GM19043 (cell line): ENCODE measurements around the gene CHAF1A.

Experiments used
- ATAC-seq: cut with Tn5 transposase; IDR thresholded peaks from one replicate; pipeline ENCODE4 v1.9.1; 2021; ENCODE audit warnings: low read depth; ENCODE audit not compliant: unreplicated experiment

CHAF1A gene

DNA sequence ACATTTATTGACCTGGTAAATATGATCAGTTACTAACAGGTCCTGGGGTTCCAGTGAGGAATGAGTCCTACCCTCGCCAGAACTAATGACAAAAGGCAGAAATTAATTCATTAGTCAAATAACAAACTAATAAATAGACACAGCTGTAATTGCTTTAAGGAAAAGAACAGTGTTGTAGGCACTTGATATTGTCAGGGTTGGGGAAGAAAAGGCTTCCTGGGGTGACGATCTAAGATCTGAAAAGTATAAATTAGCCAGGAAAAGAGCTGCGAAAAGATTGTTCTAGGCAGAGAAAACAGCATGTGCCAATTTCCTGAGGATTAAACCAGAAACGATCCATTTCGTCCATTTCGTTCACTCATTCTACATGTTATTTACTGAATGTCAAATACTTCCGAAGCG is 670 bp upstream of the CHAF1A start:
- no peak for ATAC-seq

DNA sequence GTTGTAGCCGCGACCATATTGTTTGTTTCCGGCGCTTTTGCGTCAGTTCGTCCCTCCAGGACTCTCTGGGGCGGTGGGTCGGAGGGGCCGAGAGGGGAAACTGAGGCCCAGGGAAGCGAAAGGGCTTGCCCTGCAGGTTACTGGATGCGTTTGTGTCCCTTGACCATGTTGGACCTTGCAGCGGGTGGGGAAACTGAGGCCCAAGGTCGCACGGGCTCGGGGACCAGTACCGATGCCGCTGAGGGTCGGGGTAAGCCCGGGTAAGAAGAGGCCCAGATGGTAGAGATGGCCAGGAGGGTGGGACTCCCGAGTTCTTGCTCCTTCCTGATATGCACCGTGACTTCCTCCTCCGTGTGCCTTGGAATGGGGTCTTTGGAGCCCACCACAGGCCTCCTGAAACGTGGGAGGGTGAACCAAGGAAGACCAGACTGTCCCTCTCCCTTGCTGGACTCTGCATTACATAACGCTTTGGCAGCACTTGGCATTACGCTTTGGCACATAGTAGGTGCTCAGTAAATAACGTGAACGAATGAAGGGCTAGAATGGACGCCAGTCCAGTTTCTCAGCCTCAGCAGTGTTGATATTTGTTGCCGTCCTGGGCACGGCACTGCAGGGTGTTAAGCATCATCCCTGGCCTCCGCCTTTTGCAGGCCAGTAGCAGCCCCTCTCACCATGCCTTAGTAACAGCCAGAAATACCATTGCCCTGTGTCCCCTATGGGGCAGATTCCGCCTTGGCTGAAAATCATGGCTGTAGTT is 743 bp downstream of the CHAF1A start:
- no peak for ATAC-seq

DNA sequence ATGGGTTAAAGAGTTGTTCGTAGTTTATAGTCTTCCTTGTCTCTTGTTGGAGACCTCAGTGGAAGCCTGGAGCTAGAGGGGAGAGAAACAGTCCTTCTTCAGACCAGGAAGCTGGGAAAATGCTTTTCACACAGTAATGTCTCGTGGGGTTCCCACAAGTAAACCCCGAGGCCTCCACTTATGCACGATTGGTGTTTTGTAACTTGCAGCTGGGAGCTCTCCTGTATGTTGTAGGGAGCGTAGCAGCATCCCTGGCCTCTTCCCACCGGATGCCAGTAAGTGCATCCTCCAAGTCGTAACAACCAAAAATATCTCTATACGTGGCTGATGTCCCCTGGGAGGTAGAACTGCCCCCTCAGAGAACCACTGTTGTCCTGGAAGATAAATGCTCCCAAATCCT is 3.5 kb downstream of the CHAF1A start:
- no peak for ATAC-seq

DNA sequence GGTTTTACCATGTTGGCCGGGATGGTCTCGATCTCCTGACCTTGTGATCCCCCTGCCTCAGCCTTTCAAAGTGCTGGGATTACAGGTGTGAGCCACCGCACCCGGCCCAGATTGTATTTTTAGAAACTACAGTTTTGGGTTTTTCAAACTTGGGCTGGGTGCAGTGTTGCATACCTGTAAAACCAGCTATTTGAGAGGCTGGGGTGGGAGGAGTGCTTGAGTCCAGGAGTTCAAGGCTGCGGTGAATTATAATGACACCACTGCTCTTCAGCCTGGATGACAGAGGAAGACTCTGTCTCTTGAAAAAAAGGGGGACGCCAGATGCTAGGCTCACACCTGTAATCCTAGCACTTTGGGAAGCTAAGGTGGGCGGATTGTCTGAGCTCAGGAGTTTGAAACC is 4.2 kb downstream of the CHAF1A start:
- ATAC-seq: no peak

DNA sequence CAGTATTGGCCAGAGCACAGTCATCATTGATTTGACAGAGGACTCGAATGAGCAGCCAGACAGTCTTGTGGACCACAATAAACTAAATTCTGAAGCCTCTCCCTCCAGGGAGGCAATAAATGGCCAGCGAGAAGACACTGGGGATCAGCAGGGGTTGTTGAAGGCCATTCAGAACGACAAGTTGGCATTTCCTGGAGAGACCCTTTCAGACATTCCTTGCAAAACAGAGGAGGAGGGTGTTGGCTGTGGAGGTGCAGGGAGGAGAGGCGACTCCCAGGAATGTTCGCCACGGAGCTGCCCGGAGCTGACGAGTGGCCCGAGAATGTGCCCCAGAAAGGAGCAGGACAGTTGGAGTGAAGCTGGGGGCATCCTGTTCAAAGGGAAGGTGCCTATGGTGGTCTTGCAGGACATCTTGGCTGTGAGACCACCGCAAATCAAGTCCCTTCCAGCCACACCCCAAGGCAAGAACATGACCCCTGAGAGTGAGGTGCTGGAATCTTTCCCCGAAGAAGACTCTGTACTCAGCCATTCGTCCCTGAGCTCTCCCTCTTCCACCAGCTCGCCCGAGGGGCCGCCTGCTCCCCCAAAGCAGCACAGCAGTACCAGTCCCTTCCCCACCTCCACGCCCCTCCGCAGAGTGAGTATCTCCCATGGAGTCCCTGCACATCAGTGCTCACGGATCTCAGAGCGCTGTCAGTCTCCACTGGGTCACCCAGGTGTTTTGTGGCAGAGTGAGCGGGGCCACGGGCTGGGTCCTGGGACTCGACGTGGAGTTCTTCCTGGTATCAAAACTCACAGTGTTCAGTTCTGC is 6.9 kb downstream of the CHAF1A start:
- ATAC-seq: no peak

DNA sequence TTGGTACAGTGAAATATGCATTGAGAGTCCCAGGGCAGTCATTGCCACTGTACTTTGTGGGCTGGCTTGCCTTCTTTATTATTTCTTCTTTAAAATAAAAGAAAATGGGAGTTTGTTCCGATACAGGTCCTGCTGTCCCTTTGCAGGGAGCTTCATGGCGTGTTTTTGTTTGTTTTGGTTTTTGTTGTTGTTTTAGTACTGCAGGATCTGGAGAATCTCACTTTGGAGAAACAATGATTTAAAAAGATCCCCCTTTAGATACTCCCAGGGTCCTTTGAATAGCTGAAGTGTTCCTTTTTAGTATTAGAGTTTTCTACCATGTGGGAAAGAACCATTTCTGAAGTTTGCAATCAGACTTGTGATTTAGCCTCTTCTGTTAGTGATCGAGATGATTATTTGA is 11.1 kb downstream of the CHAF1A start:
- ATAC-seq: no peak

DNA sequence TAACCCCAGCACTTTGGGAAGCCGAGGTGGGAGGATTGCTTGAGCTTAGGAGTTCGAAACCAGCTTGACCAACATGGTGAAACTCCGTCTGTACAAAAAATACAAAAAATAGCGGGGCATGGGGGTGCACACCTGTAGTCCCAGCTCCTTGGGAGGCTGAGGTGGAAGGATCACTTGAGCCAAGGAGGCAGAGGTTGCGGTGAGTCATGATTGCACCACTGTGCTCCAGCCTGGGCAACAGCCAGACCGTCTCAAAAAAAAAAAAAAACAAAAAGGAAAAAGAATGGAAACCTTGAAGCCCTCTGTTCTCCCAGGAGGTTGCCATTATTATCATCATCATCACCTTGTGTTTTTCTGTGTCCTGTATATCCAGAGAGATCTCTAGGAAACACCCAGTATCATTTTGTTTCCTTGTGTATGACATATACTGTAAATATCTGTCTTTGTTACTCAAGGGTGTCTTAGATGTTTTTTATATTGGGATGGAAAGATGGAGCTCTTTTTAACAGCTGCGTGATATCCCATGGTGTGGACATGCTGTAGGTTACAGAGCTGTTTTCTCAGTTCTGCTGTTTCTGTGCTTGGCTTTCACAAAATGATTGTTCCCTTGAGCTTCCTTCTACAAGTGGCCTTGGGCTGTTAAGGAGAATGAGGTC is 11.8 kb downstream of the CHAF1A start:
- no peak for ATAC-seq

DNA sequence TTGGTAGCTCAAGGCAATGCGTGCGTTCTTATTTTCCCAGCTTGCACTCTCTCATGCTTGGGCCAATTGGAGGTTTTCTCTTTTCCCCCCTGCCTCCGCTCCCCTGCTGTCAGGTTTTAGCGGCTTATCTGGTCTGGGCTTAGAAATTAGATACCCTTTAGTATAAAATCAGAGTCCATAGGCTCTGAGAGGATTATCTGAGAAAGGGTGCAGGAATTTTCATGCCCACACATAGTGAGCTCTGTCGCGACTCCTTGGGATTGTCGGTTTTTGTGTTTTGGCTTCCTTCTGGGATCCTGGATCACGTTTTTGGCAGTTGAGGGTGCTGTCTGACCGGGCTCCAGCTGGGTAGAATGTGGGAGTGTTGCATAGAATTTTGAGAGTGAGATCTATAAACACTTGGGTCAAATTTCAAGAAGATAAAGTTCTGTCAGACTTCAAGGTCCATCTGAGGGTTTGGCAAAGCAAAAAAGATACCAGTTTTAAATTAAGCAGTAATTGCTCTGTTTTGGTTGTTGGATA is 12.4 kb downstream of the CHAF1A start:
- ATAC-seq: no peak

DNA sequence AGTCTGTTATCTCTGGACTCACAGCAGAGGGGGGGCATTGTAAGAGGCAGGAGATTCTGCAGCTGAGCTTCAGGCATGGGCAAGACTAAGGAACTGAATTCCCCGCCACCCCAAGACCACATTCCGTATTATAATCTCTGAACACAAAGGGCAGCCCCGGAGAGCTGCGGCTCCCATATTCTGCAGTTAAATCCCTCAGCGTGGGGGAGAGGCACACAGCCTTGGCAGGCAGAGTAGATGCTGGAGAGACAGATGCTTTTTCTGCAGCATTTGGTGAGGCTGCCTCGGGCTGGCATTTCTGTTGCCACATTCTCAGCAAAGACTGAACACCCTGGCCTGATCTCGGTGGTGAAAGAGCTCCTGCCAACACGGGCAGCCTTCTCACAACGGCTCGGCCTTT is 12.9 kb downstream of the CHAF1A start:
- ATAC-seq: no peak

DNA sequence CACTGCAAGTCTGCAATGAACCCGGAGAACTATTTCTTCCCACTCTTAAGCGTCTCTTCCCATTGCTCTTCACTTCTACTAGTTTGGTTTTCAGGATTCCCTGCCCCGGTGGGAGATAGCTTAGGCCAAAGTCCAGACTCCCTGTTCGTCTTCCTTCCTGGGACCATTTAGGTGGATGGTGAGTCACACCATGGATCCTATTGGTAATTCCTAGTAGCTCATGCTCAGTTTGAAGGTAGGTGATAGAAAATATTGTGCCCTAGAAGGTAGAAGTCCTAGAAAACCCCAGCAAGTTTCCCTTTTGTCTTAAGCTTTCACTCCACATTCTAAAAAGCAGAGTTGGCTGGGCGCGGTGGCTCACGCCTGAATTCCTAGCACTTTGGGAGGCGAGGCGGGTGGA is 13.8 kb downstream of the CHAF1A start:
- ATAC-seq: no peak

DNA sequence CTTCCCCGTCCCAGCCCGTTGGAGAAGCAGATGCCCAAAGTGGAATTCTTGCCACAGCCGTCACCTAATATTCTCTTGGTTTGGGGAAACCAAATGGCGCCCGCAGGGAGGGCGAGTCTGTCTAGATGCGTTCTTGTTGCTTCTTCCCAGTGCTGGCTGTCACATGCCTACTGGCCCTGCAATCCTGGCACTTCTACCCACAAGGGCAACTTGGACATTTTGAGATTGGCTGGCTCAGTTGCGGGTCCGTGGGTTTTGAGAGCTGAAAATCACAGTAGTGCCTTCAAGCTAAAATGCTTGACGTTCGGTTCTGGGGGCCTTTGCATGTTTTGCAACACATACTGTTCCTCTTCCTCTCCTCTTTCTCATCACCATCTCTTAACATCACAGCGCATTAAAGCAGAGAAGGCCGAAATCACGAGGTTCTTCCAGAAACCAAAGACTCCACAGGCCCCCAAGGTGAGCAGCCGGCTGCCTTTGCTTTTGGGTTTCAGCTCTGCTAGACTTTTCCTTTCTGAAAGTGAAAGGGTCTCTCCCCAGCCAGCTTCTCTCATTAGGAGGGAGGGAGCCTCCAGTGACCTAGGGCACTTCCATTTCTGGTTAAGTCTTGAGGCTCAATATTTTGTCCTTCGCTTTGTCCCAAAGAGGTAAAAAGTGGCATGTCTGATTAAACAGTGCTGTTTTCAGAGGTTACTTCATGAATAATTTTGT is 21.1 kb downstream of the CHAF1A start:
- no peak for ATAC-seq

DNA sequence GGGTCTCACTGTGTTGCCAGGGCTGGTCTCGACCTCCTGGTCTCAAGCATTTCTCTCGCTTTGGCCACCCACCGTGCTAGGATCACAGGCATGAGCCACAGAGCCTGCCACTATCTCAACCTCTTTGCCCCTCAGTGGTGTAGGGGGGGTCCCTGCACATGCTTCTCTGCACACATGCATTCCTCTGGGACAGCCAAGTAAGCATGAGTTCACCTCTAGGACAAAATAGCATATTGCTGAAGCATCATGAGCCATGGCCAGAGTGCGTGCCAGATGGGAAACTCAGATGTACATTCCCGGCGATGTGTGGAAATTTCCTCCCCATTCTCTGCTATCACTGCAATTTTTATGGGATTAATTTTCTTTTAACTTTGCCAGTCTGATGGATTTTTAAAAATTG is 23.1 kb downstream of the CHAF1A start:
- no peak for ATAC-seq

DNA sequence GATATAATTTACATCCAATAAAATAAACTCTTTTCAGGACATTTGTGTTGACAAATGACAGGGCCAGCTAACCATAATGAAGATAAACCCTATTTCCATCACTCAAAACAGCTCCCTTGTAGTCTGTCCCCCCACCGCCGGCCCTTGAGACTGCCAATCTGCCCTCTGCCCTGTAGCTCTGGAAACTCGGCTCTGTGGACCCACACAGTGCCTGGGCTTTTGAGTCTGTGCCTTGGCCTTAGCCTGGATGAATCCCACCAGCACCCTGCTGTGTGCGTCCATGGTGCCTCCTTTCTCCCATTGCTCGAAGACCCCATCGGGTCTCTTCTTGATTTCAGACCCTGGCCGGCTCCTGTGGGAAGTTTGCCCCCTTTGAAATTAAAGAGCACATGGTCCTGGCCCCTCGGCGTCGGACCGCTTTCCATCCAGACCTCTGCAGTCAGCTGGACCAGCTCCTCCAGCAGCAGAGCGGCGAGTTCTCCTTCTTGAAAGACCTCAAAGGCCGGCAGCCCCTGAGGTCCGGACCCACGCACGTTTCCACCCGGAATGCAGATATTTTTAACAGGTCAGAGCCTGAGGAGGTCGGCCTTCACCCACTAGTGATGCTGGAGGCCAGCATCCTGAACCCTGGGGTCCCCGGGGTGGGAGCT is 26.0 kb downstream of the CHAF1A start:
- no peak for ATAC-seq

DNA sequence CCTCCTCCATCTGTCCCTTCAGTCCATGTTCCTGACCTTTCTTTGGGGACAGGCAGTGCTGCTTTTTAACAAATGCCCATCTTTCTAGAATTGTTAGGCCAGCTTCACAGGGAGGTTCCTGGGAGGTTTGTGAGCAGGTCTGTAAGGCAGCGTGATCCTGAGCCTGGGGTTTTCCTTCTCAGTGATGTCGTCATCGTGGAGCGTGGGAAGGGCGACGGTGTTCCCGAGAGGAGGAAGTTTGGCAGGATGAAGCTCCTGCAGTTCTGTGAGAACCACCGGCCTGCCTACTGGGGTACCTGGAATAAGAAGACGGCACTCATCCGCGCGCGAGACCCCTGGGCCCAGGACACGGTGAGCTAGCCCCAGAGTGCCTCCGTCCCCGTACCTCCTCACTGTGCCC is 26.8 kb downstream of the CHAF1A start:
- no peak for ATAC-seq

DNA sequence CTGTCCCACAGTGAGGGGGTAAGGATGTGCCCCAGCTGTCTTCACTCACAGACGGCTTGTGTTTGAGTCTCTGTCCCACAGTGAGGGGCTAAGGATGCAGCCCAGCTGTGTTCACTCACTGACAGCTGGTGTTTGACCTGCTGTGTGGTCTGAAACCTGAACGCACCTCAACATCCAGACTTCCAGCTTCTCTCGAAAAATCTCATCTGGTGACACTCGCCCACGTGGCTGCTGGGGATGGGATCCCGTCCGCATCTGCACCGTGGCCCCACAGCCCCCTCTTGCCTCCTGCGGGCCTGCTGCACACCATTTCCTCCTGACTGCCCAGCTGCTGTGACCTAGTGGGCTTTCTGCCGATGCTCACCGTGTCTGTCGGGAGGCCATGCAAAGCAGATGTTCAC is 27.3 kb downstream of the CHAF1A start:
- no peak for ATAC-seq

DNA sequence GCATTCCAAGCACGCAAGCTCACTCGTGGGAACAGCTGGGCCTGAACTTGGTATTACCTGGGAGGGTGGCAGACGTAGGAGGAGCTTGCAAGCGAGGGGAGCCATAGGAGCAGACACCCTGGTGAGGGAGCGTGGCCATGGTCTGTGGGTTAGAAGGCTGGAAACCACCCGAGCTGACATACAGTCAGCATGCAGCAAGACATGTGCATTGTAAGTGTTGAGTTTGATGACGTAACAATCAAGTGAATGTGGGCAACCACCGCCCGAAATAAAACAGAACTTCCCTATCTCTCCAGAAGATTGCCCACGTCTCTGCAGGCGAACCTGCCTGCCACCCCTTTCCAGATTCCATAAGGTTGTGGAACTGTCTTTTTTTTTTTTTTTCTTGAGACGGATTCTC is 28.3 kb downstream of the CHAF1A start:
- no peak for ATAC-seq

DNA sequence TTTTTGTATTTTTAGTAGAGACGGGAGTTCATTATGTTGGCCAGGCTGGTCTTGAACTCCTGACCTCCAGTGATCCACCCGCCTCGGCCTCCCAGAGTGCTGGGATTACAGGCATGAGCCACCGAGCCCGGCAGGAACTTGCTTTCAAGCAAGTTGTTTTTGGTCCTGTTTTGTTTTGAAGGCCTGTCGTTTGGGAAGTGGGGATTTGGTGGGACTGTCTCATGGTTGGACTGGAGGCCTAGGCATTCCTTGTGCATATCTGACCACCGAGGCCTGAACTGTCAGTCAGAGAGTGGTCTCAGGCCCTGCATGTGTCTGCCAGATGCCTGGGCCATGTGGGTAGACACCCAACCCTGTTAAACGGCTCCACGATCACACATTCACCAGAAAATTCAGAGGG is 28.9 kb downstream of the CHAF1A start:
- ATAC-seq: no peak

DNA sequence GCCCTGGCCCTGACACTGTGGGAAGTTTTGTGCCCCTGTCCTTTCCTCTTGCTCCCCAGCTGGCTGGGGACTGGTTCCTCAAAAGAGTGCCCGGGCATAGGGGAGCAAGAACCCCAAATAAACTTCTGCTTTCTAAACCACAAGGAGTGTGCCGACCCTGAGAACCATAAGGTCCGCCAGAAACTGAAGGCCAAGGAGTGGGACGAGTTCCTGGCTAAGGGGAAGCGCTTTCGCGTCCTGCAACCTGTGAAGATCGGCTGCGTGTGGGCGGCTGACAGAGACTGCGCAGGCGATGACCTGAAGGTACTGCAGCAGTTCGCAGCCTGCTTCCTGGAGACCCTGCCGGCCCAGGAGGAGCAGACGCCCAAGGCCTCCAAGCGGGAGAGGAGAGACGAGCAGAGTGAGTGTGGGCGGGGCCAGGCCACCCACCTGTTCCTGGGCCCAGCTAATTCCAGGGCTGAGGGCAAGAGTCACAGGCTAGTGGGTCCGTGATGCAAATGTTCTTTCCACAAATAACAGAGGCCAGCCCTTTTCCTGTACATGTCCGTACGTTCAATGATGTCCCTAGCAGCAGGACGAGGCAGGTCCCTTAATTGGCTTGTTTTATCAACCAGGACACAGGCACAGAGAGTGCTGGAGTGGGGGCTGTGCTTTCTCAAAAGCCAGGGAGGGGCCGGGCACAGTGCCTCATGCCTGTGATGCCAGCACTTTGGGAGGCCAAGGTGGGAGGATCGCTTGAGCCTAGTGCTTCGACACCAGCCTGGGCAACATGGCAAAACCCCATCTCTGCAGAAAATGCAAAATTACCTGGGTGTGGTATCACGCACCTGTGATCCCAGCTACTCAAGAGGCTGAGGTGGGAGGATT is 29.6 kb downstream of the CHAF1A start:
- no peak for ATAC-seq

DNA sequence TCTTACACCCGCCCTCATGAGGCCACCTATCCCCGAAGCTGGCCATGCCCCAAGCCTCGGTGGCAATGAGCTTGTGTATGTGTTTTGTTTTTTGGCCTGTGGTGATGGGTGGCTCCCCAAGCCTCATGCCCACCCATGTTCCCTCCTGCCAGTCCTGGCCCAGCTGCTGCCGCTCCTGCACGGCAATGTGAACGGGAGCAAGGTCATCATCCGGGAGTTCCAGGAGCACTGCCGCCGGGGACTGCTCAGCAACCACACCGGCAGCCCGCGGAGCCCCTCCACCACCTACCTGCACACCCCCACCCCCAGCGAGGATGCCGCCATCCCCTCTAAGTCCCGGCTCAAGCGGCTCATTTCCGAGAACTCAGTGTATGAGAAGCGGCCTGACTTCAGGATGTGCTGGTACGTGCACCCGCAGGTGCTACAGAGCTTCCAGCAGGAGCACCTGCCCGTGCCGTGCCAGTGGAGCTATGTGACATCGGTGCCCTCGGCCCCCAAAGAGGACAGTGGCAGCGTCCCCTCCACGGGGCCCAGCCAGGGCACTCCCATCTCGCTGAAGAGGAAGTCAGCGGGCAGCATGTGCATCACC is 30.6 kb downstream of the CHAF1A start:
- ATAC-seq: no peak
